T-helper 1 cell (primary cell): ENCODE results near the gene CDH4.

Experiments used
- DNase-seq, 5 donors: peaks; one replicate each; pipeline ENCODE4 v3.0.0-alpha.2; 2012 to 2020

Gene CDH4

GRCh38 chr20:61499859-61500554 is 247.9 kb downstream of the CDH4 start:
- no peak for DNase-seq

DNA sequence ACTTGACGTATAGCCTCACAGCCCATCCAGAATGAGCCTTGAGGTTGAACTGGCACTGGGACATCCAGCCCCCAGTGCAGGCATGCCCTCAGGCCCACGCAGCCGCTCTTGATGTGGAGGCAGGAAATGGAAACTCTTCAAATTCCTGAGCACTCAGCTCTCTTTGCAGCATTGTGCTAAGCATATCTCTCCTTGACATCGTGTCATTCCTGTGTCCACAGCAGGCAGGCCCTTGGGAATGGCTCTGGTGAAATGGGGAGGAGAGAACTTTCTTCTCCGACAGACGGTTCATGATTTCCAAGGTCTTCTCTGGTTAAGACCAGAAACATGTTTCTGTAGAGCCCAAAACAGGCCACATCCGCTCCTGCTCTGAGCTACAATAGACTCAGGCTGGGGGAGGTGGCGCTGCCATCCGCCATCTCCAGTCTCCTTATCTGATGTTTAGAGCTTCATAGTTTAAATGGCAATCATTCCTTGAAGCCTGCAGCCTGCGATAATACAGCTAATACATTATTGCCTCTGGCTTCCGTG is 248.8 kb downstream of the CDH4 start:
- no peak for DNase-seq

GRCh38 chr20:61502433-61502832 is 250.4 kb downstream of the CDH4 start:
- DNase-seq = no peak

- no peak for DNase-seq
Measured at GRCh38 chr20:61503106-61503505, 251.0 kb downstream of the CDH4 start.

GRCh38 chr20:61505508-61505907 is 253.4 kb downstream of the CDH4 start:
- no peak for DNase-seq

- no peak for DNase-seq
Measured at GRCh38 chr20:61507778-61508177, 255.7 kb downstream of the CDH4 start.

GRCh38 chr20:61508301-61509096 is 256.4 kb downstream of the CDH4 start:
- no peak for DNase-seq

DNA sequence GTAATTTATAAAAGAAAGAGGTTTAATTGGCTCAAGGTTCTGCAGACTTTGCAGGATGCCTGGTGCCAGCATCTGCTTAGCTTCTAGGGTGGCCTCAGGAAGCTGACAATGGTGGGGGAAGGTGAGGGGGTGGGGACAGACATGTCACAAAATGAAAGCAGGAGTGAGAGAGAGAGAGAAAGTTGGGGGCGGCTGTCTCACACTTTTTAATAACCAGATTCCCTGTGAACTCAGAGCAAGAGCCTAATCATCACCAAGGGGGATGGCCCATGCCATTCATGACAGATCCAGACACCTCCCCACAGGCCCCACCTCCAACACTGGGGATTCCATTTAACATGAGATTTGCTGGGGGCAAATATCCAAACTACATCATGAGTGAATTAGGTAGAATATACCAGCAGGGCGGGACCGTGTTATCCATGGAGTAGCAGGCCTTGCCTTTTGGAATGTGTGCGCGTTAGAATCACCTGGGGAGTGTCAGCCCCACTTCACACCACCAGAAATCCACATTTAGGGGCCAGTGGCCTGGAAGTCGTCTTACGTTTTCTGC is 258.8 kb downstream of the CDH4 start:
- DNase-seq = no peak

GRCh38 chr20:61512475-61512874 is 260.4 kb downstream of the CDH4 start:
- no peak for DNase-seq

GRCh38 chr20:61513124-61514017 is 261.3 kb downstream of the CDH4 start:
- no peak for DNase-seq

- no peak for DNase-seq
Measured at GRCh38 chr20:61514018-61514365, 261.9 kb downstream of the CDH4 start.

GRCh38 chr20:61514396-61514795 is 262.3 kb downstream of the CDH4 start:
- no peak for DNase-seq

GRCh38 chr20:61514805-61515505 is 262.9 kb downstream of the CDH4 start:
- DNase-seq = no peak

DNA sequence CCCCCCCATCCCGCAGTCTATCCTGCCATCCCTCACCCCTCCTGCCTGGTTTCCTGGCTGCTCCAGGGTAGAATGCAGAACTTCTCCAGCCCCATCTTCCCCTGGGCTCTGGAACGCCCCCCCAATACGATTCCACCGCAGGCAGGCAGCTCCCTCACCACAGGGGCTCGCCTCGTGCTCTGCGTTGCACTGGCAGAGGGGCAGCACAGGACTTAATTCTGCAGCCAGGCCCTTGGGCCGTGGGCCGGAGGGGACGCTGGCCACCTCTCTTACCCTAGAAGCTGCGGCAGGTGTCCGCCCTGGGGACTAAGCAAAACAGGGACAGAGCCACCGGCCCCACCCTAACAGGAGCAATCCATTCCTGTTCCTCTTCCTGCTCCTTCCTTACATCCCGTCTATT is 263.9 kb downstream of the CDH4 start:
- DNase-seq = no peak

DNA sequence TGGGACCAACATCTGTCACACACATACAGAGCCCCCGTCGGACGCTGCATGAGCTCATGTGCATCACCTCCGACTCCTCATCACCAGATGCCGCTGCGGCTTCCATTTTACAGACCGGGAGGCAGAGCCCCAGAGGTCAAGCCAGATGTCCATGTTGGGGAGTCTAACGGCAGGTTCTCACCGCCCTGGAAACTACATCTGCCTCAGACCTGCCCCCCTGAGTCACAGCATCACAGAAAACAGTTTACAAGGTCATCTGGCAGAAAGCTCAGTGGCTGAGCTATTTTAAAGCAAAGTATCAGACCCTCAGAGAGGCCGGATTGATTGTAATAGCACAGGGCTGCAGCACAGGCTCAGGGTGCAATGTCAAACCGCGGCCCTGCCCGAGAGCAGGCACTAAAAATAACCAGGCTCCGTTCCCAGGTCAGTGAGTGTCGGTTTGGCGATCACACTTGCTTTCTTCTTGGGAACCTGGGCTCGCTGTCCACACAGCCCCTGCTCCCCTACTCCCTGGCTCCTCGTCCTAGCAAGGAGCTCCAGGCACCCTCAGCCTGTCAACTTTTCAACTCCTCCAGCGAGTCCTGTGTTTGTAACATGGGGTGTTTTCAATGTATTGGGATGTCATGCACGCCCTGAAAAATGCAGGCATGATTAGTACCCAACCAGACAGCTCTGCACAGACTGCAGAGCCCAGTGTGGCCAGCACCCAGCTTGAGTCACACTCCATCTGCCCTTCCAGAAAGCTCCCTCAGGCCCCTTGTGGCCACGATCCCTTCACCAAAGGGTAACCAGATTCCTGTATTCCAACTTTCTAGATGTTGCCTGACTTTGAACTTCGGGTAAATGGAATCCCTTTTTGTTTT is 264.5 kb downstream of the CDH4 start:
- DNase-seq = no peak

DNA sequence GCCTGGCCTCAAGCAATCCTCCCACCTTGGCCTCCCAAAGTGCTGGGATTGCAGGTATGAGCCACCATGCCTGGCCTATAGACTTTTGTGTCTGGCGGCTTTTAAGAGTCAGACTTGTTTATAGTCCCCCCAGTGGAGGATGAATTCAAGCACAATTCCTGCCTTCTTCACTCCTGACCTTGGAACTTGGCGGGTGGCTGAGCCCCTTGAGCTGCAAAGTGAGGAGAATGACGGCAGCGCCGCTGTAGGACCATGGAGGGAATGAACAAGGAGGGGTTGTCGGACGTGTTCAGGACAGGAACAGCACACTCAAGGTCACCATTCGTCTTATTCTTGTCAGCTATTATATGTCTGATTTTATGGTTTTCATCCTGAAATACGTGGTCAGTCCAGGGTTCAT is 265.4 kb downstream of the CDH4 start:
- DNase-seq = no peak

- no peak for DNase-seq
Measured at GRCh38 chr20:61518424-61518951, 266.4 kb downstream of the CDH4 start.

GRCh38 chr20:61519488-61519887 is 267.4 kb downstream of the CDH4 start:
- DNase-seq = no peak

- DNase-seq = no peak
Measured at GRCh38 chr20:61520076-61520892, 268.2 kb downstream of the CDH4 start.

- no peak for DNase-seq
Measured at GRCh38 chr20:61520893-61521460, 268.9 kb downstream of the CDH4 start.
